ENCODE results near the gene TCERG1L. TPM values are rescaled to one million over a fixed set of nuclear protein-coding genes. Genes with fewer than 3 reads are reported as not detected.

Gene TCERG1L
- total RNA-seq, 4 donors from 2014 or later = 0.41 TPM; not detected in 3

GRCh38 chr10:131187274-131187673 is 124.2 kb downstream of the TCERG1L start:
- no peaks in the 10 kb centered on the region for H3K27me3 ChIP-seq
- TF ChIP-seq POLR2A (IDR thresholded peaks at IDR 0.05) = no peak
- TF ChIP-seq, protein P1, sequence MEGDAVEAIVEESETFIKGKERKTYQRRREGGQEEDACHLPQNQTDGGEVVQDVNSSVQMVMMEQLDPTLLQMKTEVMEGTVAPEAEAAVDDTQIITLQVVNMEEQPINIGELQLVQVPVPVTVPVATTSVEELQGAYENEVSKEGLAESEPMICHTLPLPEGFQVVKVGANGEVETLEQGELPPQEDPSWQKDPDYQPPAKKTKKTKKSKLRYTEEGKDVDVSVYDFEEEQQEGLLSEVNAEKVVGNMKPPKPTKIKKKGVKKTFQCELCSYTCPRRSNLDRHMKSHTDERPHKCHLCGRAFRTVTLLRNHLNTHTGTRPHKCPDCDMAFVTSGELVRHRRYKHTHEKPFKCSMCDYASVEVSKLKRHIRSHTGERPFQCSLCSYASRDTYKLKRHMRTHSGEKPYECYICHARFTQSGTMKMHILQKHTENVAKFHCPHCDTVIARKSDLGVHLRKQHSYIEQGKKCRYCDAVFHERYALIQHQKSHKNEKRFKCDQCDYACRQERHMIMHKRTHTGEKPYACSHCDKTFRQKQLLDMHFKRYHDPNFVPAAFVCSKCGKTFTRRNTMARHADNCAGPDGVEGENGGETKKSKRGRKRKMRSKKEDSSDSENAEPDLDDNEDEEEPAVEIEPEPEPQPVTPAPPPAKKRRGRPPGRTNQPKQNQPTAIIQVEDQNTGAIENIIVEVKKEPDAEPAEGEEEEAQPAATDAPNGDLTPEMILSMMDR (IDR thresholded peaks at IDR 0.05) = no peak
- no peaks in the 10 kb centered on the region for H3K4me1 ChIP-seq
- DNase-seq = no peak
- H3K36me3 ChIP-seq = no peaks in the 10 kb centered on the region
- H3K9me3 ChIP-seq = no peaks in the 10 kb centered on the region
- H3K27ac ChIP-seq = no peak overlapping the region
- no peak overlapping the region for H3K4me3 ChIP-seq
- intact Hi-C loops (cut with DNase I; ENCODE audit: low total_unique reads) = no loop called here

DNA sequence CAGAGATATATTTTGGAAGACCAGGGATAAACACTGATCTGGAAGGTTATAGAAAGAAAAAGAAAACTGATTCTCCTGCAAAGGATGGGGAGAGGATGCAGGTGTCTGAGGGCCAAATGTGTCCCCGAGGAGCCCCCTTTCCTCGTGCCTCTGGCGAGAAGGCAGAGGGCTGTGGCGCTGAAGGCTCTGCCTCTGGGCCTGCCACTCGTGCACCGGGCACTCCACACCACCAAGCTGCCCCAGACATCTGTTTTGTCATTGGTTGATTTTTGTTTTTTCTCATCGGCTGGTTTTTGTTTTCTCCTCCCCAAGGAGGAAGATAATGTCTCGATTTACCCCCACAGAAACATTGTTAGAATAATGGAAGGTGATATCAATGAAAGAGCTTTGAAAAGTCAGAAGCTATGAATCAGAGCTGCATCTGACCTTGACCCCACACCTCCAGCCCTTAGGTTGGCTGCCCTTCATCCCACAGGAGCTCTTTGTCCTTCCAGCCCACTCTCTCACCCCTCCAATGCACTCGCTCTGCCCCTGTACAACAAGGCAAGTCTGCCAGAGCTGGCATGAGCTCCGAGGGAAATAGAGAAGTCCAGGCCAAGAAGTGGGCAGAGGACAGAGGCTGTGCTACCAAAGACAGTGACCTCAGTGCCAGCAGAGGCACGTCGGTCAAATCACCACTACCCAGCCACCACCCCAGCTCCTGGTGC is 124.8 kb downstream of the TCERG1L start:
- no peaks in the 10 kb centered on the region for H3K36me3 ChIP-seq
- H3K4me1 ChIP-seq = no peaks in the 10 kb centered on the region
- no peaks in the 10 kb centered on the region for H3K9me3 ChIP-seq
- no peak overlapping the region for H3K4me3 ChIP-seq
- intact Hi-C loops (cut with DNase I; ENCODE audit: low total_unique reads) = no loop called here
- no peaks in the 10 kb centered on the region for H3K27me3 ChIP-seq
- no peak for TF ChIP-seq POLR2A (IDR thresholded peaks at IDR 0.05)
- TF ChIP-seq, protein P1 (IDR thresholded peaks at IDR 0.05) = no peak
- DNase-seq = no peak
- H3K27ac ChIP-seq = no peak overlapping the region

DNA sequence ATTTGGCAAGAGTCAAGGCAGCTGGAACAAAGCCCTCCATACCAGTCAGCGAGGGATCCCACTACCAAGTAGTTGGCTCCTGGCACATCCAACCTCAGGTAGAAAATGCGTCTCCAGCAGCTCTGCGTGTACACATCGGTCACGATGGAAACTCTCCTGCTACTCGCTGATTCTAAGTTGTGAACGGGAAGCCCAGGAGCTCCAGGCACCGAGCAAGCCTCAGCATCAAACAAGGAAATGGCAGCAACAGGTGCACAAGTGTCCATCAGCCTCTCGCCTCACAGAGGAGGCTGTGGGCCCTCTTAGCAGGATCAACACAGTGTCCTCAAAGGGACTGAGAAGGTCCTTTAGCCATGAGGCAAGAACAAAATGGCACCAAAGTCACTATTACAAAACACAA is 127.0 kb downstream of the TCERG1L start:
- DNase-seq = no peak
- TF ChIP-seq POLR2A (IDR thresholded peaks at IDR 0.05) = no peak
- Histone ChIP-seq H3K27ac (no peak overlapping the region), H3K4me3 (no peak overlapping the region), H3K27me3 (no peaks in the 10 kb centered on the region), H3K9me3 (no peaks in the 10 kb centered on the region), H3K4me1 (no peaks in the 10 kb centered on the region), H3K36me3 (no peaks in the 10 kb centered on the region)
- intact Hi-C loops (cut with DNase I; ENCODE audit: low total_unique reads) = no loop called here

- Histone ChIP-seq H3K4me1 (no peaks in the 10 kb centered on the region), H3K27ac (no peak overlapping the region), H3K27me3 (no peaks in the 10 kb centered on the region), H3K4me3 (no peak overlapping the region), H3K9me3 (no peaks in the 10 kb centered on the region), H3K36me3 (no peaks in the 10 kb centered on the region)
- TF ChIP-seq POLR2A (IDR thresholded peaks at IDR 0.05) = no peak
- TF ChIP-seq, protein P1 (IDR thresholded peaks at IDR 0.05) = no peak
- intact Hi-C loops (cut with DNase I; ENCODE audit: low total_unique reads) = no loop called here
- DNase-seq = no peak
These were observed 127.9 kb downstream of the TCERG1L start for GRCh38 chr10:131183546-131184045.

GRCh38 chr10:131181456-131181855 is 130.1 kb downstream of the TCERG1L start:
- H3K9me3 ChIP-seq = no peaks in the 10 kb centered on the region
- DNase-seq = no peak
- H3K27me3 ChIP-seq = no peaks in the 10 kb centered on the region
- intact Hi-C loops (cut with DNase I; ENCODE audit: low total_unique reads) = no loop called here
- H3K36me3 ChIP-seq = no peaks in the 10 kb centered on the region
- H3K27ac ChIP-seq = no peak overlapping the region
- TF ChIP-seq POLR2A (IDR thresholded peaks at IDR 0.05) = no peak
- TF ChIP-seq, protein P1 (IDR thresholded peaks at IDR 0.05) = no peak
- no peak overlapping the region for H3K4me3 ChIP-seq
- no peaks in the 10 kb centered on the region for H3K4me1 ChIP-seq
